Glomerular visceral epithelial cell (primary cell): ENCODE data around the gene TOLLIP.

Source experiments
- DNase-seq: peaks from one replicate; pipeline ENCODE4 v3.0.0-alpha.2; 2016; ENCODE audit errors: extremely low spot score

The TOLLIP gene

GRCh38 chr11:1232021-1232882 is 77.2 kb downstream of the TOLLIP start:
- DNase-seq, result no peak

- no peak for DNase-seq
Observed at GRCh38 chr11:1231396-1232020, 77.9 kb downstream of the TOLLIP start.

GRCh38 chr11:1230456-1231395 is 78.7 kb downstream of the TOLLIP start:
- no peak for DNase-seq

GRCh38 chr11:1230121-1230455 is 79.3 kb downstream of the TOLLIP start:
- DNase-seq, result no peak

- DNase-seq, result no peak
Observed at GRCh38 chr11:1229471-1230120, 79.8 kb downstream of the TOLLIP start.

GRCh38 chr11:1228921-1229451 is 80.4 kb downstream of the TOLLIP start:
- DNase-seq, result no peak

GRCh38 chr11:1228101-1228821 is 81.2 kb downstream of the TOLLIP start:
- no peak for DNase-seq

GRCh38 chr11:1227551-1228100 is 81.8 kb downstream of the TOLLIP start:
- no peak for DNase-seq

- DNase-seq, result no peak
Observed at GRCh38 chr11:1226986-1227550, 82.4 kb downstream of the TOLLIP start.

- DNase-seq, result no peak
Observed at GRCh38 chr11:1226226-1226985, 83.0 kb downstream of the TOLLIP start.

GRCh38 chr11:1225386-1226225 is 83.8 kb downstream of the TOLLIP start:
- DNase-seq, result no peak

- no peak for DNase-seq
Observed at GRCh38 chr11:1224491-1225385, 84.7 kb downstream of the TOLLIP start.
